Progenitor cell of endocrine pancreas (in vitro differentiated cells): ENCODE measurements around the gene PTPN21. TPM values are rescaled to one million over a fixed set of nuclear protein-coding genes. Genes with fewer than 3 reads are reported as not detected.
A peak's percentile ranks its signal among the peaks of the same experiment; 100 is the strongest.

Experiments used
- DNase-seq: peaks from one replicate; pipeline ENCODE4 v3.0.0; 2021; ENCODE audit warnings: low spot score; ENCODE audit not compliant: unreplicated experiment
- H3K27ac Mint-ChIP-seq: 2 replicates; pipeline ENCODE4 v1.8.0; 2021; ENCODE audit warnings: mild to moderate bottlenecking, moderate library complexity, mixed read lengths
- H3K27me3 Mint-ChIP-seq: 2 replicates; pipeline ENCODE4 v1.8.0; 2021; ENCODE audit warnings: mixed read lengths
- H3K36me3 Mint-ChIP-seq: 2 replicates; pipeline ENCODE4 v1.8.0; 2022; ENCODE audit warnings: mixed read lengths; ENCODE audit not compliant: insufficient read depth
- H3K4me1 Mint-ChIP-seq: 2 replicates; pipeline ENCODE4 v1.8.0; 2021; ENCODE audit warnings: low read depth, mixed read lengths
- H3K4me3 Mint-ChIP-seq: 2 replicates; pipeline ENCODE4 v1.8.0; 2021; ENCODE audit warnings: low read depth, mild to moderate bottlenecking, moderate library complexity, mixed read lengths
- H3K9me3 Mint-ChIP-seq: 2 replicates; pipeline ENCODE4 v1.8.0; 2021; ENCODE audit warnings: low read depth, mixed read lengths
- CTCF ChIP-seq: fragments of 200-600 bp; sonication (generic); IDR thresholded peaks from one replicate; pipeline ENCODE4 v1.5.0; 2021; ENCODE audit warnings: antibody characterized with exemption, mild to moderate bottlenecking; ENCODE audit not compliant: unreplicated experiment
- total RNA-seq: library from RNA; stranded (reverse); gene quantifications from 2 replicates; pipeline ENCODE4 v1.2.1, GENCODE V29; 2021

The PTPN21 gene
- total RNA-seq, 1 donor from 2014 or later = 40.0 TPM

- TF ChIP-seq CTCF = no peak
- no peak overlapping the region for H3K4me3 Mint-ChIP-seq
- DNase-seq = no peak
- peaks cover 6% of the 10 kb centered on the region for H3K4me1 Mint-ChIP-seq
- H3K27ac Mint-ChIP-seq = no peak overlapping the region
- H3K36me3 Mint-ChIP-seq = peaks cover 16% of the 10 kb centered on the region
- no peaks in the 10 kb centered on the region for H3K9me3 Mint-ChIP-seq
- no peaks in the 10 kb centered on the region for H3K27me3 Mint-ChIP-seq
These were observed 55.6 kb downstream of the PTPN21 start for GRCh38 chr14:88499225-88499624.

- H3K4me1 Mint-ChIP-seq = peaks cover 6% of the 10 kb centered on the region
These were observed 58.4 kb downstream of the PTPN21 start for GRCh38 chr14:88496414-88496813.

GRCh38 chr14:88493392-88494185 is 61.2 kb downstream of the PTPN21 start:
- Mint-ChIP-seq H3K4me1 (peaks cover 6% of the 10 kb centered on the region), H3K9me3 (no peaks in the 10 kb centered on the region), H3K4me3 (no peak overlapping the region), H3K27me3 (no peaks in the 10 kb centered on the region), H3K27ac (no peak overlapping the region), H3K36me3 (peaks cover 16% of the 10 kb centered on the region)
- TF ChIP-seq CTCF = no peak
- no peak for DNase-seq

More at GRCh38 chr14:88496414-88496813, 58.4 kb downstream of the PTPN21 start:
- no peak overlapping the region for H3K4me3 Mint-ChIP-seq
- peaks cover 19% of the 10 kb centered on the region for H3K36me3 Mint-ChIP-seq
- H3K27ac Mint-ChIP-seq = no peak overlapping the region
- TF ChIP-seq CTCF = no peak
- H3K9me3 Mint-ChIP-seq = no peaks in the 10 kb centered on the region
- no peaks in the 10 kb centered on the region for H3K27me3 Mint-ChIP-seq
- DNase-seq = no peak

GRCh38 chr14:88492272-88493089 is 62.3 kb downstream of the PTPN21 start:
- H3K27ac Mint-ChIP-seq = peak overlapping the region; percentile 71

More at GRCh38 chr14:88492272-88493089, 62.3 kb downstream of the PTPN21 start:
- TF ChIP-seq CTCF = peak; percentile 82
- Mint-ChIP-seq H3K9me3 (no peaks in the 10 kb centered on the region), H3K4me3 (no peak overlapping the region), H3K27me3 (no peaks in the 10 kb centered on the region), H3K4me1 (peaks cover 6% of the 10 kb centered on the region), H3K36me3 (peaks cover 15% of the 10 kb centered on the region)
- peak; percentile 57 for DNase-seq
